ENCODE results near the gene ZGPAT.

ZGPAT gene

DNA sequence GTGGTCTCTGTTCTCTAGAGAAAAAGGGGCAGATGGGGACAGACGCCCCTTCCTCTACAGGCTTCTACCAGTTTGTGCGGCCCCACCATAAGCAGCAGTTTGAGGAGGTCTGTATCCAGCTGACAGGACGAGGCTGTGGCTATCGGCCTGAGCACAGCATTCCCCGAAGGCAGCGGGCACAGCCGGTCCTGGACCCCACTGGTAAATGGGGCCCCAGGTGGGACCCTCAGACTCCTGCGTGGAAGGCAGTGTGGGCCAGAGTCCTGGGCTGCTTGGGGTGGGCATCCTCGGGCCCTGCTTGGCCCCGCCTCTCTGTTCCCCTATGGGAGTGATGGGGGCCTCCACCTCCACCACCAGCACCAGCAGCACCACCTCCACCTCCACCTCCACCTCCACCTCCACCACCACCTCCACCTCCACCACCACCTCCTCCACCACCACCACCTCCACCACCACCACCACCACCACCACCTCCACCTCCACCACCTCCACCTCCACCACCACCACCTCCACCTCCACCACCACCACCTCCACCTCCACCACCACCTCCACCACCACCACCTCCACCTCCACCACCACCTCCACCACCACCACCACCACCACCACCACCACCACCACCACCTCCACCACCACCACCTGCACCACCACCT is 14.6 kb upstream of the ZGPAT start:
- DNase-seq: no peak
- TF ChIP-seq GATA1 (IDR thresholded peaks at IDR 0.05; ENCODE audit: low read depth, low read length) (no peak), POLR2A (IDR thresholded peaks at IDR 0.05; ENCODE audit: low read length) (no peak)

DNA sequence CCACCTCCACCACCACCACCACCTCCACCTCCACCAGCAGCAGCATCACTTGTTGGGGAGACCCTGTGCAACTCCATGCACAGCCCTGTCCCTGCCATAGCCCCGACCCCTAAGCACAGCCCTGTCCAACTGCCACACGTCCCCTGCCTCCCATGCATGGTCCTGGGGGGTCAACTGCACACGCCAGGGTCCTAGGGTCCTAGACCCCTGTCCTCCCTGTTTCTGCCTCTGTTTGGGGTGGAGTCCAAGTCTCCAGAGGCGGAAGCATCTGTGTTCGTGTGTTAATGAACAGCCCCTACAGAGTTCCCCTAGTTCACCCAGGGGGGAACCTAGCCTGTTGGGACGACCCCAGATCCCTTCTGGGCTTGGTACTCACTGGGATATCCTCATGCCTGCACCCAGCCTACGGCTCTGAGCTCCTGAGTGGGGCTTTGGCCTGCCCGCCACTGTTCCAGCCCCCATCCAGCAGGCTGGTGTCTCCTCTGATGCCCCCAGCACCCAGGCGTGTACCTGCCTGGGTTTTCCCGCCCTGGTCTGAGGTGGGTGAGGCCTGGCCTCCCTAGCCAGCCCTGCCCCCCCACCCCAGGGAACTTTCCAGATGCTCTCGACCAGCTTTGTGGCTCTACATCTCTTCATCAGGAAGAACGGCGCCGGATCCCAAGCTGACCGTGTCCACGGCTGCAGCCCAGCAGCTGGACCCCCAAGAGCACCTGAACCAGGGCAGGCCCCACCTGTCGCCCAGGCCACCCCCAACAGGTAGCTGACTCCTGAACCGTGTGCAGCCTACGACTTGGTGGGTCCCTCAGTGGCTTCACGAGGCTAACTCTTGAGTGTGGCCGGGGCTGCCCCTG is 13.9 kb upstream of the ZGPAT start:
- peak in 1 of 2 experiments; percentile 57 for DNase-seq
- TF ChIP-seq POLR2A (IDR thresholded peaks at IDR 0.05; ENCODE audit: low read length) (no peak), GATA1 (IDR thresholded peaks at IDR 0.05; ENCODE audit: low read depth, low read length) (no peak)

DNA sequence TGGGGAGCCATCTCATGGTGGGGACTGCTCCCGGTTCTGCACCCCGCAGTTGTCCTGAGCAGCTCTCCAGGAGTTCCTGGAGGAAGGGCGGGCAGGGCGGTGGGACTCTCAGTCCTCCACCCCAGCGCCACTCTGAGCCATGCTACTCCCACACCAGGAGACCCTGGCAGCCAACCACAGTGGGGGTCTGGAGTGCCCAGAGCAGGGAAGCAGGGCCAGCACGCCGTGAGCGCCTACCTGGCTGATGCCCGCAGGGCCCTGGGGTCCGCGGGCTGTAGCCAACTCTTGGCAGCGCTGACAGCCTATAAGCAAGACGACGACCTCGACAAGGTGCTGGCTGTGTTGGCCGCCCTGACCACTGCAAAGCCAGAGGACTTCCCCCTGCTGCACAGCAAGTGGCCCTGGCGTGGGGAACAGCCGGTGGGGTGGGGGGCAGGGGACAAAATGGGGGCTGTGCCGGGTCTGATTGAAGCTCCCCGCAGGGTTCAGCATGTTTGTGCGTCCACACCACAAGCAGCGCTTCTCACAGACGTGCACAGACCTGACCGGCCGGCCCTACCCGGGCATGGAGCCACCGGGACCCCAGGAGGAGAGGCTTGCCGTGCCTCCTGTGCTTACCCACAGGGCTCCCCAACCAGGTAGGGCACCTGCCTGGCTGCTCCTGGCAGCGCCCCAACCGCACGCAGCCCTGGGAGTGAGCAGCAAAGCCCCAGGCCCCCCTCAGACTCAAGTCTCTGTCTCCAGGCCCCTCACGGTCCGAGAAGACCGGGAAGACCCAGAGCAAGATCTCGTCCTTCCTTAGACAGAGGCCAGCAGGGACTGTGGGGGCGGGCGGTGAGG is 13.0 kb upstream of the ZGPAT start:
- TF ChIP-seq POLR2A (IDR thresholded peaks at IDR 0.05; ENCODE audit: low read length) (no peak), GATA1 (IDR thresholded peaks at IDR 0.05; ENCODE audit: low read depth, low read length) (no peak)
- no peak for DNase-seq

DNA sequence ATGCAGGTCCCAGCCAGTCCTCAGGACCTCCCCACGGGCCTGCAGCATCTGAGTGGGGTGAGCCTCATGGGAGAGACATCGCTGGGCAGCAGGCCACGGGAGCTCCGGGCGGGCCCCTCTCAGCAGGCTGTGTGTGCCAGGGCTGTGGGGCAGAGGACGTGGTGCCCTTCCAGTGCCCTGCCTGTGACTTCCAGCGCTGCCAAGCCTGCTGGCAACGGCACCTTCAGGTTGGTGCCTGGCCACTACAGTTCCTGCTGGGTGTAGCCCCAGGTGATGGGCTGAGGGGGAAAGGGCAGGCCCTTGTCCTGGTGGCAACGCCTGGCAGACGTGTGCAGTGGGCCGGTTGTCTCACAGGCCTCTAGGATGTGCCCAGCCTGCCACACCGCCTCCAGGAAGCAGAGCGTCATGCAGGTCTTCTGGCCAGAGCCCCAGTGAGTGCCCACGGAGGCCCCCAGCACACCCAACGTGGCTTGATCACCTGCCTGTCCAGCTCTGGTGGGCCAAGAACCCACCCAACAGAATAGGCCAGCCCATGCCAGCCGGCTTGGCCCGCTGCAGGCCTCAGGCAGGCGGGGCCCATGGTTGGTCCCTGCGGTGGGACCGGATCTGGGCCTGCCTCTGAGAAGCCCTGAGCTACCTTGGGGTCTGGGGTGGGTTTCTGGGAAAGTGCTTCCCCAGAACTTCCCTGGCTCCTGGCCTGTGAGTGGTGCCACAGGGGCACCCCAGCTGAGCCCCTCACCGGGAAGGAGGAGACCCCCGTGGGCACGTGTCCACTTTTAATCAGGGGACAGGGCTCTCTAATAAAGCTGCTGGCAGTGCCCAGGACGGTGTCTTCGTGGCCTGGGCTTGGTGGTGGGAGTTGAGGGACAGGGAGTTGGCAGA is 12.2 kb upstream of the ZGPAT start:
- no peak for TF ChIP-seq GATA1 (IDR thresholded peaks at IDR 0.05; ENCODE audit: low read depth, low read length)
- no peak for TF ChIP-seq POLR2A (IDR thresholded peaks at IDR 0.05; ENCODE audit: low read length)
- DNase-seq: no peak

DNA sequence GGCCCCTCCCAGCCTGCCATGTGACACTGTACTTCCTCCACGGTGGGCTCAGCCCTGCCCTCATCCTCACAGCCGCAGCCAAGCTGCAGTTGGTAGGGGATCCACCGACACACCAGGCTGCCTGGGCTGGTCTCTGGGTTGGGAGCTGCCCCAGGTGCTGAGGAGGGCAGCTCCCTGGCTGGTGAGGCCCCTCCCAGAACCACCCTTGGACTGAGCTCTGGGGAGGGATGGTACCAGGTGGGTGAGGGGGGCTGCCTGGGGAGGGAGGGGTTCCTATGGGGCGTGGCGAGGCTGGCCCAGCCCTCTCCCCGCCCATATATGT is 11.6 kb upstream of the ZGPAT start:
- TF ChIP-seq POLR2A (IDR thresholded peaks at IDR 0.05; ENCODE audit: low read length) (no peak), GATA1 (IDR thresholded peaks at IDR 0.05; ENCODE audit: low read depth, low read length) (no peak)
- no peak for DNase-seq

DNA sequence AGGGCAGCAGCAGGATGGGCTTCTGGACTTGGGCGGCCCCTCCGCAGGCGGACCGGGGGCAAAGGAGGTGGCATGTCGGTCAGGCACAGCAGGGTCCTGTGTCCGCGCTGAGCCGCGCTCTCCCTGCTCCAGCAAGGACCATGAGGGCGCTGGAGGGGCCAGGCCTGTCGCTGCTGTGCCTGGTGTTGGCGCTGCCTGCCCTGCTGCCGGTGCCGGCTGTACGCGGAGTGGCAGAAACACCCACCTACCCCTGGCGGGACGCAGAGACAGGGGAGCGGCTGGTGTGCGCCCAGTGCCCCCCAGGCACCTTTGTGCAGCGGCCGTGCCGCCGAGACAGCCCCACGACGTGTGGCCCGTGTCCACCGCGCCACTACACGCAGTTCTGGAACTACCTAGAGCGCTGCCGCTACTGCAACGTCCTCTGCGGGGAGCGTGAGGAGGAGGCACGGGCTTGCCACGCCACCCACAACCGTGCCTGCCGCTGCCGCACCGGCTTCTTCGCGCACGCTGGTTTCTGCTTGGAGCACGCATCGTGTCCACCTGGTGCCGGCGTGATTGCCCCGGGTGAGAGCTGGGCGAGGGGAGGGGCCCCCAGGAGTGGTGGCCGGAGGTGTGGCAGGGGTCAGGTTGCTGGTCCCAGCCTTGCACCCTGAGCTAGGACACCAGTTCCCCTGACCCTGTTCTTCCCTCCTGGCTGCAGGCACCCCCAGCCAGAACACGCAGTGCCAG is 11.0 kb upstream of the ZGPAT start, which contains the start of gene TNFRSF6B:
TNFRSF6B (plus strand) TSS at position 25 of the 729 bp plus-strand sequence; CDS start at position 141, 116 bp downstream.
- peak; percentile 48 for TF ChIP-seq POLR2A (IDR thresholded peaks at IDR 0.05; ENCODE audit: low read length)
- TF ChIP-seq GATA1 (IDR thresholded peaks at IDR 0.05; ENCODE audit: low read depth, low read length): no peak
- no peak for DNase-seq

DNA sequence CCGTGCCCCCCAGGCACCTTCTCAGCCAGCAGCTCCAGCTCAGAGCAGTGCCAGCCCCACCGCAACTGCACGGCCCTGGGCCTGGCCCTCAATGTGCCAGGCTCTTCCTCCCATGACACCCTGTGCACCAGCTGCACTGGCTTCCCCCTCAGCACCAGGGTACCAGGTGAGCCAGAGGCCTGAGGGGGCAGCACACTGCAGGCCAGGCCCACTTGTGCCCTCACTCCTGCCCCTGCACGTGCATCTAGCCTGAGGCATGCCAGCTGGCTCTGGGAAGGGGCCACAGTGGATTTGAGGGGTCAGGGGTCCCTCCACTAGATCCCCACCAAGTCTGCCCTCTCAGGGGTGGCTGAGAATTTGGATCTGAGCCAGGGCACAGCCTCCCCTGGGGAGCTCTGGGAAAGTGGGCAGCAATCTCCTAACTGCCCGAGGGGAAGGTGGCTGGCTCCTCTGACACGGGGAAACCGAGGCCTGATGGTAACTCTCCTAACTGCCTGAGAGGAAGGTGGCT is 10.4 kb upstream of the ZGPAT start:
- no peak for DNase-seq
- TF ChIP-seq GATA1 (IDR thresholded peaks at IDR 0.05; ENCODE audit: low read depth, low read length) (no peak), POLR2A (IDR thresholded peaks at IDR 0.05; ENCODE audit: low read length) (peak; percentile 36)

DNA sequence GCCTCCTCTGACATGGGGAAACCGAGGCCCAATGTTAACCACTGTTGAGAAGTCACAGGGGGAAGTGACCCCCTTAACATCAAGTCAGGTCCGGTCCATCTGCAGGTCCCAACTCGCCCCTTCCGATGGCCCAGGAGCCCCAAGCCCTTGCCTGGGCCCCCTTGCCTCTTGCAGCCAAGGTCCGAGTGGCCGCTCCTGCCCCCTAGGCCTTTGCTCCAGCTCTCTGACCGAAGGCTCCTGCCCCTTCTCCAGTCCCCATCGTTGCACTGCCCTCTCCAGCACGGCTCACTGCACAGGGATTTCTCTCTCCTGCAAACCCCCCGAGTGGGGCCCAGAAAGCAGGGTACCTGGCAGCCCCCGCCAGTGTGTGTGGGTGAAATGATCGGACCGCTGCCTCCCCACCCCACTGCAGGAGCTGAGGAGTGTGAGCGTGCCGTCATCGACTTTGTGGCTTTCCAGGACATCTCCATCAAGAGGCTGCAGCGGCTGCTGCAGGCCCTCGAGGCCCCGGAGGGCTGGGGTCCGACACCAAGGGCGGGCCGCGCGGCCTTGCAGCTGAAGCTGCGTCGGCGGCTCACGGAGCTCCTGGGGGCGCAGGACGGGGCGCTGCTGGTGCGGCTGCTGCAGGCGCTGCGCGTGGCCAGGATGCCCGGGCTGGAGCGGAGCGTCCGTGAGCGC is 9.8 kb upstream of the ZGPAT start:
- no peak for TF ChIP-seq GATA1 (IDR thresholded peaks at IDR 0.05; ENCODE audit: low read depth, low read length)
- no peak for TF ChIP-seq POLR2A (IDR thresholded peaks at IDR 0.05; ENCODE audit: low read length)
- no peak for DNase-seq

DNA sequence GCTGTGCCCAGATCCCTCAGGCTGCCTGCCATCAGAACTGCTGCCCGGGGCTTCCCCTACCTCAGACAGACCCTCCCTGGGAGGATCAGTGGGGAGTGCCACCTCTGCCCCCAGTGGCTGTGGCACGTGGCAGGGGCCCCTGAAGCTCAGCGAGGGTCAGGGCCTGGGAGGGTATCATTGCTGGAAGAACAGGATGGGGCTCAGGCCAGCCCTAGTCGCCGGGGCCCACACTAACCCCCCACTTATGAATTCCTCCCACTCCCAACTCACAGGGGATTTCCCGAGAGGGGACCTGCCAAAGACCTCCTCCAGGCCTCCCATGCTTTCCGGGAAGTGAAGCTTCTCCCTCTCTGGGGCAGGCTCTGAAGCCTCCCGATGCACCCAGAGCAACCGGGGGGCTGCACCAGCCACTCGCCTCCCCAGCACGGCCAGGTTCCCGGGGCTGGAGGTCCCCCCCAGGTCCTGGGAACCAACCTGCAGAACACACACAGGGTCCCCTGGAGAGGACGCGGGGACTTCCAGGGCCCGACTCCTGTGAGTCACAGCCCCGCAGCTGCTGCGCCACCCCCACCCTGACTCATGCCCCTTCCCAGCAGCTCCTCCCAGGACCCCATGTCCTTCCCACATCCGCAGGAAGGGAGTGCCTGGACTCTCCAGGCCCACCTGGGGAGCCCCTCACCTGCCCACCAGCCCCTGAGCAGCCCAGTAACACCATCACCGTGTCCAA is 8.9 kb upstream of the ZGPAT start:
- TF ChIP-seq POLR2A (IDR thresholded peaks at IDR 0.05; ENCODE audit: low read length) (no peak), GATA1 (IDR thresholded peaks at IDR 0.05; ENCODE audit: low read depth, low read length) (no peak)
- no peak for DNase-seq

DNA sequence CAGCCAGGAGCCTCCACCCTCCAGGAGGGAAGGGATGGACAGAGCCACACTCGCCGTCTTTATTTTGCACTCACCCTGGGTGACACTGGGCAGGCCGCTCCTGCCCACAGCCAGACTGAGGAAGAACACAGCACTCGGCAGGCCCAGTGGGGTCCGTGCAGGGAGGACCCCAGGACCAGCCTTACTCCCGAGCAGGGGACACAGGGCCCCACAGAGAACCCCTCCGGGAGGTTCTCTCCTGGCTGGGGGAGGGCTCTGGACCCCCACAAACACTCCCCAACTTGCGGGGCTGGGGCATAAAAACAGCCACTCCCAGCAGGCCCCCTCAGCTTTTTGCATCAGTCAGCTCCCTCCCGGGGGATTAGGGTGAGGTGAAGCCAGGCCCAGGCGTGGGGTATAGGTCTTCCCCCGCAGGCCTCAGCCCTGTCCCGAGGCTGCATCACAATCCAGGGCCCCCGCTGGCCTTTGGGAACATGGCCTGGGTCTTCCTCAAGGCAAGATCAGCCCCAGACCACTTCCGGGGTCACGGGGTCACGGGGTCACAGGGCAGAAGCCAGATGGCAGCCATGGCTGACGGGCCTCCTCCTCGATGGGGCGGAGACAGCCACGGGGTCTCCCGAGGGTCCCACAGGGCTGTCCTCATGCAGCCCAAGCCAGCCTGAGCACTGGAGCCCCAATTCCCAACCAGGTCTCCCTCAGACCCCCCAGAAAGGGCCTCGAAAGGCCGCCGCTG is 8.2 kb upstream of the ZGPAT start:
- DNase-seq: no peak
- TF ChIP-seq POLR2A (IDR thresholded peaks at IDR 0.05; ENCODE audit: low read length) (no peak), GATA1 (IDR thresholded peaks at IDR 0.05; ENCODE audit: low read depth, low read length) (no peak)

All from erythroblast (primary cell).